Kidney tubule cell (primary cell): ENCODE results near the gene GLIS2.

Source experiments
- DNase-seq: peaks from one replicate; pipeline ENCODE4 v3.0.0-alpha.2; 2018; ENCODE audit warnings: low spot score

Gene GLIS2

GRCh38 chr16:4315186-4316107 lies at the start of gene GLIS2:
Gene GLIS2, plus strand, starts transcription at chr16:4316067. Its CDS starts 16,214 bp downstream, at chr16:4332281.
- peak; percentile 88 for DNase-seq

GRCh38 chr16:4266372-4266771 lies 49.5 kb upstream of the GLIS2 start:
- DNase-seq = no peak

- no peak for DNase-seq
Measured at GRCh38 chr16:4270091-4270490, 45.8 kb upstream of the GLIS2 start.

- DNase-seq = no peak
Measured at GRCh38 chr16:4270595-4270994, 45.3 kb upstream of the GLIS2 start.

GRCh38 chr16:4271176-4272113 lies 44.4 kb upstream of the GLIS2 start:
- DNase-seq = peak; percentile 93

GRCh38 chr16:4272114-4272956 lies 43.5 kb upstream of the GLIS2 start:
- peak; percentile 42 for DNase-seq

- DNase-seq = peak; percentile 77
Measured at GRCh38 chr16:4273858-4274311, 42.0 kb upstream of the GLIS2 start.

GRCh38 chr16:4275861-4276260 lies 40.0 kb upstream of the GLIS2 start:
- DNase-seq = no peak

- DNase-seq = no peak
Measured at GRCh38 chr16:4277987-4278513, 37.8 kb upstream of the GLIS2 start.

GRCh38 chr16:4280625-4281024 lies 35.2 kb upstream of the GLIS2 start:
- DNase-seq = no peak

- no peak for DNase-seq
Measured at GRCh38 chr16:4283441-4283840, 32.4 kb upstream of the GLIS2 start.

GRCh38 chr16:4283939-4284338 lies 31.9 kb upstream of the GLIS2 start:
- DNase-seq = peak; percentile 69

- no peak for DNase-seq
Measured at GRCh38 chr16:4285167-4285566, 30.7 kb upstream of the GLIS2 start.

- DNase-seq = peak; percentile 85
Measured at GRCh38 chr16:4288148-4288921, 27.5 kb upstream of the GLIS2 start.

- DNase-seq = peak; percentile 91
Measured at GRCh38 chr16:4290236-4290830, 25.5 kb upstream of the GLIS2 start.

GRCh38 chr16:4291699-4292098 lies 24.2 kb upstream of the GLIS2 start:
- no peak for DNase-seq

GRCh38 chr16:4293181-4293716 lies 22.6 kb upstream of the GLIS2 start:
- no peak for DNase-seq

GRCh38 chr16:4293822-4294457 lies 21.9 kb upstream of the GLIS2 start:
- peak; percentile 60 for DNase-seq

GRCh38 chr16:4295581-4295980 lies 20.3 kb upstream of the GLIS2 start:
- DNase-seq = no peak
